Measurements from ENCODE around the gene SREBF1. TPM values are rescaled to one million over a fixed set of nuclear protein-coding genes. Genes with fewer than 3 reads are reported as not detected.

SREBF1 gene
- total RNA-seq, 1 donor from 2014 or later: 365 TPM

DNA sequence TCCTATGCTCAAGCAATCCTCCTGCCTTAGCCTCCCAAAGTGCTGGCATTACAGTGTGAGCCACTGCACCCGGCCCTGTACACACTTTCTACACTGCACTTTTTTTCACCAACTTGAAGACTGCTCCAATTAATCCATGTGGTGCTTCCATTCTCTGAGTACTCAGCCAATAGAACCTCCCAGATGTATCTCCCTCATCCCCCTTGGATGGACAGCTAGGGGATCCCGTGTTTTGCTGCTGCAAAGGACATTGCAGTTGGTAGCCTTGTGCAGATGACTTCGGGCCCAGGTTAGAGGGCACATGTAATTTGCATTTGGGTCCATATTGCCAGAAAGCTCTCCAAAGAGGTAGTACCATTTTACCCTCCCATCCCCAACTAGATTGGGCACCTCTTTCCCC, 59.9 kb downstream of the SREBF1 start:
- no peak overlapping the region for H3K27ac Mint-ChIP-seq (ENCODE audit: unreplicated experiment)
- H3K9me3 Mint-ChIP-seq (ENCODE audit: unreplicated experiment): peaks cover 14% of the 10 kb centered on the region
- no peak for DNase-seq
- H3K36me3 Mint-ChIP-seq (ENCODE audit: unreplicated experiment): peaks cover 5% of the 10 kb centered on the region
- no peak overlapping the region for H3K4me3 Mint-ChIP-seq (ENCODE audit: unreplicated experiment)
- TF ChIP-seq, protein P1, sequence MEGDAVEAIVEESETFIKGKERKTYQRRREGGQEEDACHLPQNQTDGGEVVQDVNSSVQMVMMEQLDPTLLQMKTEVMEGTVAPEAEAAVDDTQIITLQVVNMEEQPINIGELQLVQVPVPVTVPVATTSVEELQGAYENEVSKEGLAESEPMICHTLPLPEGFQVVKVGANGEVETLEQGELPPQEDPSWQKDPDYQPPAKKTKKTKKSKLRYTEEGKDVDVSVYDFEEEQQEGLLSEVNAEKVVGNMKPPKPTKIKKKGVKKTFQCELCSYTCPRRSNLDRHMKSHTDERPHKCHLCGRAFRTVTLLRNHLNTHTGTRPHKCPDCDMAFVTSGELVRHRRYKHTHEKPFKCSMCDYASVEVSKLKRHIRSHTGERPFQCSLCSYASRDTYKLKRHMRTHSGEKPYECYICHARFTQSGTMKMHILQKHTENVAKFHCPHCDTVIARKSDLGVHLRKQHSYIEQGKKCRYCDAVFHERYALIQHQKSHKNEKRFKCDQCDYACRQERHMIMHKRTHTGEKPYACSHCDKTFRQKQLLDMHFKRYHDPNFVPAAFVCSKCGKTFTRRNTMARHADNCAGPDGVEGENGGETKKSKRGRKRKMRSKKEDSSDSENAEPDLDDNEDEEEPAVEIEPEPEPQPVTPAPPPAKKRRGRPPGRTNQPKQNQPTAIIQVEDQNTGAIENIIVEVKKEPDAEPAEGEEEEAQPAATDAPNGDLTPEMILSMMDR (IDR thresholded peaks at IDR 0.05; ENCODE audit: partially characterized antibody, unreplicated experiment): no peak
- H3K27me3 Mint-ChIP-seq (ENCODE audit: unreplicated experiment): peaks cover 8% of the 10 kb centered on the region
- H3K4me1 Mint-ChIP-seq (ENCODE audit: low read depth, unreplicated experiment): peaks cover 17% of the 10 kb centered on the region

DNA sequence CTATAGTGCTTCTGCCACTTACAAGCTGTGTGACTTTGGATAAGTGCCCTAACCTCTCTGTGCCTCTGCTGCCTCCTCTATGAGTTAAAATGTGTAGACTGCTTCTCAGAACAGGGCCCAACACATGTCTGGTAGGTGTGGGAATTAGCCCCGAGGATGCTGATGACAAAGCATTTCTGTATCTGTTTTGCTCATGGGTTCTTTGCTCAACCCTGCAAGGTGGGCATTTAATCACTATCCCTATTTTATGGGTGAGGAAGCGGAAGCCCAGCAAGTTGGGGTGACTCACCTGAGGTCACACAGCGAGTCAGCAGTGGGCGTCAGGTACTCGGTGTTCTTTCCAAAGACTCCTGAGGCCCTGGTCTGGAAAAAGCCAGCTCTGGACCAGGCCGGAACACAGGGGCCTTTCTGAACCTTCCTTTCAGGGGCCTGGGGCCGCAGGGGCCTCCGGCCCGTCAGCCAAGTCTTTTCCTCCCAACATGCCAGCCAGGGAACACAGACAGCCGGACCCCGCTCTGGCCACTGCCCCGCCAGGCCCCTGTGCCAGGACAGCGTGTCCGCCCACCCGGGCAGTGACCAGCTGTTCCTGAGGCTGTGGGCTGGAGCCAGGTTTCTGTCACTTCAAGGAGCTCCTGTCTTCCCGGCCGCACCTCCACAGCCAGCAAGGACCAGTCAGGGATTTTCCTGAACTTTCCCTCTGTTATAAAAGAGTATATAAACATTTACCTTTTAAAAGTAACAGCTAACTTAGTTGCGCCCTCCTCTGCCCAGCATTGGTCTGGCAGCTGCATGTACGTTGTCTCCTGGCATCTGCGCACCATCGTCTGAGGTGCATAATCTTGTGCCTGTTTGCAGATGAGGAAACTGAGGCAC, 62.5 kb downstream of the SREBF1 start:
- peaks cover 24% of the 10 kb centered on the region for H3K4me1 Mint-ChIP-seq (ENCODE audit: low read depth, unreplicated experiment)
- peaks cover 13% of the 10 kb centered on the region for H3K9me3 Mint-ChIP-seq (ENCODE audit: unreplicated experiment)
- TF ChIP-seq, protein P1 (IDR thresholded peaks at IDR 0.05; ENCODE audit: partially characterized antibody, unreplicated experiment): no peak
- no peak overlapping the region for H3K4me3 Mint-ChIP-seq (ENCODE audit: unreplicated experiment)
- no peak for DNase-seq
- H3K36me3 Mint-ChIP-seq (ENCODE audit: unreplicated experiment): peaks cover 5% of the 10 kb centered on the region
- H3K27ac Mint-ChIP-seq (ENCODE audit: unreplicated experiment): no peak overlapping the region
- H3K27me3 Mint-ChIP-seq (ENCODE audit: unreplicated experiment): peaks cover 19% of the 10 kb centered on the region

DNA sequence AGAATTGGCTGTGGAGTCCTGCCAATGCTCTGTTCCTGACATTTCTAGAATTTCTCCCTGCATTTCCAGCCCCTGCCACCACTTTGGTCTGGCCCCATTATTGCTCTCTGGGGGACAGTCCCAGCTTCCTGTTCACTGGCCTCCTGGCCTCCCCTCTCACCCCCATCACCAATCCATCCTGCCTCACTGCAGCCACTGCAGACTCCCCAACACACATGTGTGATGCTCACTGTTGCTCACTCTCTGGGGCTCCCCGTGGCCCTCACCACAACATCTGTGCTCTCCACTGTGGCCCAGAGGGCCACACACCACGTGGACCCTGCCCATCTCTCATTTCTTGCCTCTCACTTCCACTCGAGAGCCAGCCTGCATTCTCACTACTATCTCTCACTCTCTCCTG, 64.6 kb downstream of the SREBF1 start:
- H3K27ac Mint-ChIP-seq (ENCODE audit: unreplicated experiment): no peak overlapping the region
- H3K4me1 Mint-ChIP-seq (ENCODE audit: low read depth, unreplicated experiment): peaks cover 36% of the 10 kb centered on the region
- H3K4me3 Mint-ChIP-seq (ENCODE audit: unreplicated experiment): peak overlapping the region; percentile 57
- DNase-seq: no peak
- TF ChIP-seq, protein P1 (IDR thresholded peaks at IDR 0.05; ENCODE audit: partially characterized antibody, unreplicated experiment): no peak
- H3K9me3 Mint-ChIP-seq (ENCODE audit: unreplicated experiment): peaks cover 20% of the 10 kb centered on the region
- H3K36me3 Mint-ChIP-seq (ENCODE audit: unreplicated experiment): peaks cover 5% of the 10 kb centered on the region
- peaks cover 27% of the 10 kb centered on the region for H3K27me3 Mint-ChIP-seq (ENCODE audit: unreplicated experiment)

DNA sequence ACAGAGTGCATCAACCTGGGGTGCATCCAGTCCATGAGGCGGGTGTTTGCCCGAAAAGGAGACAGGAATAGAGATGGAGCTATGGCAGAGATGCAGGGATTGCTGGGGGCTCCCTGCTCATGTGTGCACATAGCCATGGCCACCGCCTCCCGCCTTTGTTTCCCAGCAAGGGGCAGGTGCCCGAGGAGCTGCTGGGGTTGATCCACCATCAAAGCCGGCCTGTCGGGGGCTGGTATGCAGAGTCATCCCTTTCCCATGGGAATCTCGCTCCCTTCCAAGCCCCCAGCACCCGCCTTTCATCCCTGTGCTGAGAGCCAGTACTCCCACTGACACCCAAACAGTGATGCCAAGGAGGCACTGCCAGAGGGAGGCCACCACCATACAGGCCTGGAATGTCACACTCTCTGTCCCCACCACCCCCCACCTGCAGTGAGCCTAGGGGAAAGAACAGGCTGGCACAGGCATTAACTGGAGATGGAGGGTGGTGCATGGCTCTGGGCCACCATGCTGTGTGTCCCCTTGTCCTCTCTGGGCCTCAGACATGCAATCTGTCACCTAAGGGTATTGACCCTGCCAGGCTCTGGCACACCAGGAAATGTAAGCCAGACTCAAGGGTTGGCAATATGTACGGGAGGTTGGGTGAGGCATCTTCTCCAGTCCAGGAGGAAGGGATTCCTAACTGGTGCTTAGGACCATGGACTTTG, 65.1 kb downstream of the SREBF1 start:
- no peak overlapping the region for H3K4me3 Mint-ChIP-seq (ENCODE audit: unreplicated experiment)
- DNase-seq: no peak
- TF ChIP-seq, protein P1 (IDR thresholded peaks at IDR 0.05; ENCODE audit: partially characterized antibody, unreplicated experiment): no peak
- H3K4me1 Mint-ChIP-seq (ENCODE audit: low read depth, unreplicated experiment): peaks cover 38% of the 10 kb centered on the region
- peaks cover 27% of the 10 kb centered on the region for H3K27me3 Mint-ChIP-seq (ENCODE audit: unreplicated experiment)
- H3K27ac Mint-ChIP-seq (ENCODE audit: unreplicated experiment): no peak overlapping the region
- peaks cover 5% of the 10 kb centered on the region for H3K36me3 Mint-ChIP-seq (ENCODE audit: unreplicated experiment)
- peaks cover 21% of the 10 kb centered on the region for H3K9me3 Mint-ChIP-seq (ENCODE audit: unreplicated experiment)

DNA sequence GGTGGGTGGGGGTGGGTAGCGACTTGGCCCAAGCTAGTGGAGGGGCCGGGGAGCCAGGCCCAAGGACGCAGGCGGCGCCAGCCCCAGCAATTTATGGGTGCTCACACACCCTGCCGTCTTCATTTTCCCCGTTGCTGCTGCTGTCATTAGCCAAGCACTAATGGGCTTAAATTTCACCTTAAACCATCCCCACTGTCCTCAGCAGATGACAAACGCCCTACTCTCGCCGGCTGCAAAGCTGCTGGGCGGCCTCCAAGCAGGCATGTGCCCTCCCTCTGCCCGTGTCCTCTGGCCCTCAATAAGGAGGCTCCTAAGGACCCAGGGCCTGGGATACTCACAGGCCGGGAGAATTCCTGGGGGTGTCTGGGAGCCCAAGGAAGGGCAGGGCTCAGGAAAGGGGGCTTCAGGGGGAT, 66.1 kb downstream of the SREBF1 start:
- peak overlapping the region; percentile 45 for H3K4me3 Mint-ChIP-seq (ENCODE audit: unreplicated experiment)
- no peak overlapping the region for H3K27ac Mint-ChIP-seq (ENCODE audit: unreplicated experiment)
- peaks cover 22% of the 10 kb centered on the region for H3K9me3 Mint-ChIP-seq (ENCODE audit: unreplicated experiment)
- DNase-seq: no peak
- TF ChIP-seq, protein P1 (IDR thresholded peaks at IDR 0.05; ENCODE audit: partially characterized antibody, unreplicated experiment): no peak
- peaks cover 45% of the 10 kb centered on the region for H3K4me1 Mint-ChIP-seq (ENCODE audit: low read depth, unreplicated experiment)
- H3K27me3 Mint-ChIP-seq (ENCODE audit: unreplicated experiment): peaks cover 31% of the 10 kb centered on the region
- peaks cover 5% of the 10 kb centered on the region for H3K36me3 Mint-ChIP-seq (ENCODE audit: unreplicated experiment)

All from glutamatergic neuron (in vitro differentiated cells).